ENCODE results near the gene FAM24B.
"Not testable (repeated sequence)": the region's sequence is repeated elsewhere in the genome, so short reads cannot be mapped to it uniquely, and the experiment has no call there.

The FAM24B gene

GRCh38 chr10:122859527-122859926 is 19.9 kb downstream of the FAM24B start:
- no peaks in the 10 kb centered on the region for H3K9me3 ChIP-seq (ENCODE audit: control insufficient read depth in 1 of 2, low read length in 2 of 2)
- H3K27ac ChIP-seq (ENCODE audit: low read depth, low read length): no peak overlapping the region
- H3K4me1 ChIP-seq (ENCODE audit: control insufficient read depth in 1 of 2, insufficient read depth in 2 of 2, low read length in 2 of 2): no peaks in the 10 kb centered on the region
- no peaks in the 10 kb centered on the region for H3K36me3 ChIP-seq (ENCODE audit: control insufficient read depth in 1 of 2, insufficient read depth in 2 of 2, low read length in 2 of 2)
- H3K4me3 ChIP-seq (ENCODE audit: low read depth in 1 of 2, low read length in 2 of 2): no peak overlapping the region
- H3K9ac ChIP-seq (ENCODE audit: low read depth in 1 of 2, low read length in 2 of 2): no peak overlapping the region
- no peaks in the 10 kb centered on the region for H3K27me3 ChIP-seq (ENCODE audit: control insufficient read depth in 1 of 2, insufficient read depth in 2 of 2, low read length in 2 of 2)

GRCh38 chr10:122858042-122858441 is 21.3 kb downstream of the FAM24B start:
- H3K27ac ChIP-seq (ENCODE audit: low read depth, low read length); H3K27me3 ChIP-seq (ENCODE audit: control insufficient read depth in 1 of 2, insufficient read depth in 2 of 2, low read length in 2 of 2); H3K36me3 ChIP-seq (ENCODE audit: control insufficient read depth in 1 of 2, insufficient read depth in 2 of 2, low read length in 2 of 2); H3K4me1 ChIP-seq (ENCODE audit: control insufficient read depth in 1 of 2, insufficient read depth in 2 of 2, low read length in 2 of 2); H3K9me3 ChIP-seq (ENCODE audit: control insufficient read depth in 1 of 2, low read length in 2 of 2); H3K9ac ChIP-seq (ENCODE audit: low read depth in 1 of 2, low read length in 2 of 2); H3K4me3 ChIP-seq (ENCODE audit: low read depth in 1 of 2, low read length in 2 of 2): not testable (repeated sequence)

- H3K27me3 ChIP-seq (ENCODE audit: control insufficient read depth in 1 of 2, insufficient read depth in 2 of 2, low read length in 2 of 2): no peaks in the 10 kb centered on the region
- no peak overlapping the region for H3K9ac ChIP-seq (ENCODE audit: low read depth in 1 of 2, low read length in 2 of 2)
- no peaks in the 10 kb centered on the region for H3K4me1 ChIP-seq (ENCODE audit: control insufficient read depth in 1 of 2, insufficient read depth in 2 of 2, low read length in 2 of 2)
- no peak overlapping the region for H3K27ac ChIP-seq (ENCODE audit: low read depth, low read length)
- no peaks in the 10 kb centered on the region for H3K9me3 ChIP-seq (ENCODE audit: control insufficient read depth in 1 of 2, low read length in 2 of 2)
- no peak overlapping the region for H3K4me3 ChIP-seq (ENCODE audit: low read depth in 1 of 2, low read length in 2 of 2)
- H3K36me3 ChIP-seq (ENCODE audit: control insufficient read depth in 1 of 2, insufficient read depth in 2 of 2, low read length in 2 of 2): peaks cover 0 to 6% of the 10 kb centered on the region in 2 donors
These were observed 22.5 kb downstream of the FAM24B start for GRCh38 chr10:122856902-122857301.

GRCh38 chr10:122855745-122856144 is 23.6 kb downstream of the FAM24B start:
- Histone ChIP-seq H3K4me3 (ENCODE audit: low read depth in 1 of 2, low read length in 2 of 2) (no peak overlapping the region), H3K36me3 (ENCODE audit: control insufficient read depth in 1 of 2, insufficient read depth in 2 of 2, low read length in 2 of 2) (peaks cover 0 to 6% of the 10 kb centered on the region in 2 donors), H3K27ac (ENCODE audit: low read depth, low read length) (no peak overlapping the region)

GRCh38 chr10:122854648-122855047 is 24.7 kb downstream of the FAM24B start:
- Histone ChIP-seq H3K4me1 (ENCODE audit: control insufficient read depth in 1 of 2, insufficient read depth in 2 of 2, low read length in 2 of 2) (no peaks in the 10 kb centered on the region), H3K9ac (ENCODE audit: low read depth in 1 of 2, low read length in 2 of 2) (no peak overlapping the region), H3K9me3 (ENCODE audit: control insufficient read depth in 1 of 2, low read length in 2 of 2) (no peaks in the 10 kb centered on the region), H3K27ac (ENCODE audit: low read depth, low read length) (no peak overlapping the region), H3K27me3 (ENCODE audit: control insufficient read depth in 1 of 2, insufficient read depth in 2 of 2, low read length in 2 of 2) (no peaks in the 10 kb centered on the region), H3K36me3 (ENCODE audit: control insufficient read depth in 1 of 2, insufficient read depth in 2 of 2, low read length in 2 of 2) (peaks cover 2 to 10% of the 10 kb centered on the region in 2 donors), H3K4me3 (ENCODE audit: low read depth in 1 of 2, low read length in 2 of 2) (no peak overlapping the region)

More at GRCh38 chr10:122855745-122856144, 23.6 kb downstream of the FAM24B start:
- Histone ChIP-seq H3K27me3 (ENCODE audit: control insufficient read depth in 1 of 2, insufficient read depth in 2 of 2, low read length in 2 of 2) (no peaks in the 10 kb centered on the region), H3K4me1 (ENCODE audit: control insufficient read depth in 1 of 2, insufficient read depth in 2 of 2, low read length in 2 of 2) (no peaks in the 10 kb centered on the region), H3K9me3 (ENCODE audit: control insufficient read depth in 1 of 2, low read length in 2 of 2) (no peaks in the 10 kb centered on the region), H3K9ac (ENCODE audit: low read depth in 1 of 2, low read length in 2 of 2) (no peak overlapping the region)

- Histone ChIP-seq H3K27ac (ENCODE audit: low read depth, low read length) (no peak overlapping the region), H3K36me3 (ENCODE audit: control insufficient read depth in 1 of 2, insufficient read depth in 2 of 2, low read length in 2 of 2) (peaks cover 2 to 10% of the 10 kb centered on the region in 2 donors), H3K9me3 (ENCODE audit: control insufficient read depth in 1 of 2, low read length in 2 of 2) (no peaks in the 10 kb centered on the region), H3K9ac (ENCODE audit: low read depth in 1 of 2, low read length in 2 of 2) (no peak overlapping the region), H3K27me3 (ENCODE audit: control insufficient read depth in 1 of 2, insufficient read depth in 2 of 2, low read length in 2 of 2) (no peaks in the 10 kb centered on the region), H3K4me1 (ENCODE audit: control insufficient read depth in 1 of 2, insufficient read depth in 2 of 2, low read length in 2 of 2) (no peaks in the 10 kb centered on the region), H3K4me3 (ENCODE audit: low read depth in 1 of 2, low read length in 2 of 2) (no peak overlapping the region)
These were observed 25.6 kb downstream of the FAM24B start for GRCh38 chr10:122853665-122854313.

GRCh38 chr10:122852261-122852660 is 27.1 kb downstream of the FAM24B start:
- no peaks in the 10 kb centered on the region for H3K4me1 ChIP-seq (ENCODE audit: control insufficient read depth in 1 of 2, insufficient read depth in 2 of 2, low read length in 2 of 2)
- H3K4me3 ChIP-seq (ENCODE audit: low read depth in 1 of 2, low read length in 2 of 2): no peak overlapping the region
- H3K36me3 ChIP-seq (ENCODE audit: control insufficient read depth in 1 of 2, insufficient read depth in 2 of 2, low read length in 2 of 2): peaks cover 2 to 14% of the 10 kb centered on the region in 2 donors
- H3K9me3 ChIP-seq (ENCODE audit: control insufficient read depth in 1 of 2, low read length in 2 of 2): no peaks in the 10 kb centered on the region
- no peaks in the 10 kb centered on the region for H3K27me3 ChIP-seq (ENCODE audit: control insufficient read depth in 1 of 2, insufficient read depth in 2 of 2, low read length in 2 of 2)
- H3K9ac ChIP-seq (ENCODE audit: low read depth in 1 of 2, low read length in 2 of 2): no peak overlapping the region
- H3K27ac ChIP-seq (ENCODE audit: low read depth, low read length): no peak overlapping the region

- peaks cover 2 to 14% of the 10 kb centered on the region in 2 donors for H3K36me3 ChIP-seq (ENCODE audit: control insufficient read depth in 1 of 2, insufficient read depth in 2 of 2, low read length in 2 of 2)
- H3K4me1 ChIP-seq (ENCODE audit: control insufficient read depth in 1 of 2, insufficient read depth in 2 of 2, low read length in 2 of 2): no peaks in the 10 kb centered on the region
- H3K9ac ChIP-seq (ENCODE audit: low read depth in 1 of 2, low read length in 2 of 2): no peak overlapping the region
- no peak overlapping the region for H3K27ac ChIP-seq (ENCODE audit: low read depth, low read length)
- H3K27me3 ChIP-seq (ENCODE audit: control insufficient read depth in 1 of 2, insufficient read depth in 2 of 2, low read length in 2 of 2): no peaks in the 10 kb centered on the region
- no peak overlapping the region for H3K4me3 ChIP-seq (ENCODE audit: low read depth in 1 of 2, low read length in 2 of 2)
- H3K9me3 ChIP-seq (ENCODE audit: control insufficient read depth in 1 of 2, low read length in 2 of 2): no peaks in the 10 kb centered on the region
These were observed 28.4 kb downstream of the FAM24B start for GRCh38 chr10:122850705-122851640.

GRCh38 chr10:122849900-122850605 is 29.3 kb downstream of the FAM24B start:
- no peak overlapping the region for H3K27ac ChIP-seq (ENCODE audit: low read depth, low read length)
- peaks cover 2 to 14% of the 10 kb centered on the region in 2 donors for H3K36me3 ChIP-seq (ENCODE audit: control insufficient read depth in 1 of 2, insufficient read depth in 2 of 2, low read length in 2 of 2)
- no peak overlapping the region for H3K4me3 ChIP-seq (ENCODE audit: low read depth in 1 of 2, low read length in 2 of 2)
- H3K27me3 ChIP-seq (ENCODE audit: control insufficient read depth in 1 of 2, insufficient read depth in 2 of 2, low read length in 2 of 2): no peaks in the 10 kb centered on the region
- no peaks in the 10 kb centered on the region for H3K9me3 ChIP-seq (ENCODE audit: control insufficient read depth in 1 of 2, low read length in 2 of 2)
- no peaks in the 10 kb centered on the region for H3K4me1 ChIP-seq (ENCODE audit: control insufficient read depth in 1 of 2, insufficient read depth in 2 of 2, low read length in 2 of 2)
- H3K9ac ChIP-seq (ENCODE audit: low read depth in 1 of 2, low read length in 2 of 2): no peak overlapping the region

GRCh38 chr10:122849090-122849489 is 30.3 kb downstream of the FAM24B start:
- no peaks in the 10 kb centered on the region for H3K9me3 ChIP-seq (ENCODE audit: control insufficient read depth in 1 of 2, low read length in 2 of 2)
- H3K4me1 ChIP-seq (ENCODE audit: control insufficient read depth in 1 of 2, insufficient read depth in 2 of 2, low read length in 2 of 2): no peaks in the 10 kb centered on the region
- H3K27ac ChIP-seq (ENCODE audit: low read depth, low read length): no peak overlapping the region
- H3K9ac ChIP-seq (ENCODE audit: low read depth in 1 of 2, low read length in 2 of 2): no peak overlapping the region
- peaks cover 2 to 14% of the 10 kb centered on the region in 2 donors for H3K36me3 ChIP-seq (ENCODE audit: control insufficient read depth in 1 of 2, insufficient read depth in 2 of 2, low read length in 2 of 2)
- no peaks in the 10 kb centered on the region for H3K27me3 ChIP-seq (ENCODE audit: control insufficient read depth in 1 of 2, insufficient read depth in 2 of 2, low read length in 2 of 2)
- no peak overlapping the region for H3K4me3 ChIP-seq (ENCODE audit: low read depth in 1 of 2, low read length in 2 of 2)
